HG02763 (cell line): Measurements from ENCODE around the gene MRRF.
"Not testable (repeated sequence)": the region's sequence is repeated elsewhere in the genome, so short reads cannot be mapped to it uniquely, and the experiment has no call there.

Experiments
- ATAC-seq: cut with Tn5 transposase; IDR thresholded peaks from one replicate; pipeline ENCODE4 v1.9.1; 2021; ENCODE audit warnings: mild to moderate bottlenecking, moderate library complexity; ENCODE audit not compliant: unreplicated experiment

MRRF gene

DNA sequence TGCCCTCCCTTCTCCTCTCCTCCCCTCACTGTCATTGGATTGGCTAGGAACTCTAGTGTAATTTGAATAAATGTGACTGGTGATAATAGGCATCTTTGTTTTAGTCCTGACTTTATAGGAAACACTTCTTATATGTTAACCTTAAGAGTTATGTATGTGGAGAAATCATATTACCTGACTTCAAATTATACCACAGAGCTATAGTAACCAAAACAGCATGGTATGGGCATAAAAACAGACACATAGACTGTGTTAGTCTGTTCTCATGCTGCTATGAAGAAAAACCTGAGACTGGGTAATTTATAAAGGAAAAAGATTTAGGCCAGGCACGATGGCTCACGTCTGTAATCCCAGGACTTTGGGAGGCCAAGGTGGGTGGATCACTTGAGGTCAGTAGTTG lies 9.4 kb downstream of the MRRF start:
- ATAC-seq: no peak

GRCh38 chr9:122276096-122276495 lies 11.4 kb downstream of the MRRF start:
- ATAC-seq: no peak

DNA sequence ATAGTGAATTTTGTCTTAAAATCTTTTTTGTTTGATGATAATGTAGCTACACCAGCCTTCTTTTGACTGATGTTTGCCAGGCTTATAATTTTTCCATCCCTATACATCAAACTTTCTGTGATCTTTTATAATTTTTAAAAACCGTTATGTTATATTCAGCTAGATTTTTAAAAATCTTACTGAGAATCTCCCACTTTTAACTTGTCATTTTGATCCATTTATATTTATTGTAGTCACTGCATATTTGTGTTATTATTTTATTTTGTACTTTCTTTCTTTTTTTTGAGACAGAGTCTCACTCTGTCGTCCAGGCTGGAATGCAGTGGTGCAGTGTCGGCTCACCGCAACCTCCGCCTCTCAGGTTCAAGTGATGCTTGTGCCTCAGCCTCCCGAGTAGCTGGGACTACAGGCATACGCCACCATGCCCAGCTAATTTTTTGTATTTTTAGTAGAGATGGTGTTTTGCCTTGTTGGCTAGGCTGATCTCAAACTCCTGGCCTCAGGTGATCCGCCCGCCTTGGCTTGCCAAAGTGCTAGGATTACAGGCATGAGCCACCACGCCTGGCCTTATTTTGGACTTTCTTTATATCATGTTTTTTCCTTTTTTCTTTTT lies 12.7 kb downstream of the MRRF start:
- no peak for ATAC-seq

- ATAC-seq: no peak
Observed at GRCh38 chr9:122281368-122281767, 16.7 kb downstream of the MRRF start.

- ATAC-seq: no peak
Observed at GRCh38 chr9:122286764-122287163, 22.1 kb downstream of the MRRF start.

GRCh38 chr9:122287214-122287720 lies 22.6 kb downstream of the MRRF start:
- no peak for ATAC-seq

GRCh38 chr9:122291458-122291857 lies 26.8 kb downstream of the MRRF start:
- ATAC-seq: no peak

- ATAC-seq: no peak
Observed at GRCh38 chr9:122294531-122294930, 29.8 kb downstream of the MRRF start.

GRCh38 chr9:122297512-122297911 lies 32.8 kb downstream of the MRRF start:
- ATAC-seq: no peak

DNA sequence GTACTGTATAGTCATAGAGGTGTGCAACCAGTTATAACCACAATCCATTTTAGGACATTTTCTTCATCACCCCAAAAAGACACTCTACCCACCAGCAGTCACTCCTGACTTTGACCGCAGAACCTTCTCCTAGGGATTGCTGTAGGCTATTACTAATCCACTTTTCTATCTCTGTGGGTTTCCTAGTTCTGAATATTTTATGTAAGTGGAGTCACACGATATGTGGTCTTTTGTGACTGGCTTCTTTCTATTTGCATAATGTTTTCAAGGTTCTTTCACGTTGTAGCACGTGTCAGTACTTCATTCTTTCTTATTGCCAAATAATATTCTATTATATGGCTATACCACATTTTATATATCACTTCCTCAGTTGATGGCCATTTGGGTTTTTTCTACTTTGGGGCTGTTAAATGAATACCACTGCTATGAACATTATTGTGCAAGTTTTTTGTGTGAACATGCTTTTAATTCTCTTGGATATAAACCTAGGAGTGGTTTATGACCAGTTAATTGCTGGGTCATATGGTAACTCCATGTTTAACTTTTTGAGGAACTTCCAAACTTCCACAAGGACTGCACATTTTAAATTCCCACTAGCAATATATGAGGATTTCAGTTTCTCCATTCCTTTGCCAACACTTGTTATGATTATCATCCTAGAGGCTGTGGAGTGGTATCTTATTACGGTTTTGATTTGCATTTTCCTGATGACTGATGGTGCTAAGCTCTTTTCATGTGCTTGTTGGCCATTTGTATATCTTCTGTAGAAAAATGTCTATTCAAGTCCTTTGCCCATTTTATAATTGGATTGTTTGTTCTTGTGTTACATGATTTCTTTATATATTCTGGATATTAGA lies 37.8 kb downstream of the MRRF start:
- no peak for ATAC-seq

- no peak for ATAC-seq
Observed at GRCh38 chr9:122307061-122307460, 42.4 kb downstream of the MRRF start.

- no peak for ATAC-seq
Observed at GRCh38 chr9:122307925-122308324, 43.2 kb downstream of the MRRF start.

- ATAC-seq: no peak
Observed at GRCh38 chr9:122309861-122310260, 45.2 kb downstream of the MRRF start.

DNA sequence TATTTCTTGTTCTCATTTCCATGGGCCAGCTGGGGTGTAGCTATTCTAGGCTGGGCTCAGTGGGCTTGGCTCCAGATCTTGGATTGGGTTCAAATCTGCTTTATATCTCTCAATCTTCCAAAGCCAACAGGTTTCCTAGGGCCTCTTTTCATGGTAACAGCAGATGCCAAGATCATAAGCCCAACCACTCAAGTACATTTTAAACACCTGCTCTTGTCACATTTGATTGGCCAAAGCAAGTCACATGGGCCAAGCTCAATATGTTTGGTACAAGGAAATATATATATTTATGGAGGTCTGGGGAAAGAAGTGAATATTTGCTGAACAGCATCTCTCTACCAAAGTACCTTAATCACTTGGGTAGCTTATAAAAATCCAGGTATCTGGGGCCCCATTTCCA lies 49.5 kb downstream of the MRRF start:
- no peak for ATAC-seq

- no peak for ATAC-seq
Observed at GRCh38 chr9:122315534-122315933, 50.9 kb downstream of the MRRF start.

GRCh38 chr9:122318284-122318683 lies 53.6 kb downstream of the MRRF start:
- no peak for ATAC-seq

DNA sequence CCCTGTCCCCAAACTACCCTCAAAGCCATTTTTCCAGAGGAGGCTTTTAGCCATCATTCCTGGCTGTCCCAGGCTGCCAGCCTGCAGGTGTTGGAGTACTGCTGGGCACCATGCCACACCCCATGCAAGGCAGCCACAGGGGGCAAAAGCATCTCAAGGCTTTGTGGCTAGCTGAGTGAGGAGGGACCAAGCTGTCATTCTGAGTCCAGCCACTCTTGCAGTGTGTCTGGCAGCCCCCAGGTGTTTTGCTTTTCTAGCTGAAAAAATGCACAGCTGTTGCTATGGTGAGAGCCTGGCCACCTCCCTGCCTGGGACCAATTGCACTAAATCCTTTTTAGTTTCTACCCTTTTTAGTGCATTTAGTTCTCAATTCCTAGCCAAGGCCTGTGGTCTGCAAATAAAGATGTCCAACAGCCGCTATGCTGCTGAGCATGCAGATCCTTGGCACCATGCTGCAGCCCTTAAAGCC lies 55.8 kb downstream of the MRRF start:
- ATAC-seq: no peak

GRCh38 chr9:122322553-122322952 lies 57.9 kb downstream of the MRRF start:
- ATAC-seq: no peak

DNA sequence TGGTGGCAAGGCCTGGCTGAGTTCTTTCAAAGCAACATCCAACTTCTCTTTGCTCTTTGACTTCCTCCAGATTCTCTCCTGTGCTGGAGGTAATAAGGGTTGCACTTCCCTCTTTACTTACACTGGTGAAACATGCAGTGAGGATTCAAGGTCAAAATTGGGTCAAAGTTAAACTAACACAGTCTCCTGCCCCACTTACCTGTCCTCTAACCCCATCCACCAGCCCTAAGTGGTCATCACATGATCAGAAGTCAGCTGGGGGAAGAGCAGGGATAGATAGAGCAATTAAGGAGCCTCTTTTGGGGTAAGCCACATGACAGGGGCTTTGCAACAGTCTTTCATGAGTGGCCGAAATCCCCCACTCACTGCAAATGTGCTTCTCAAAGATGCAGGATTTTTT lies 60.0 kb downstream of the MRRF start:
- not testable (repeated sequence) for ATAC-seq

- ATAC-seq: no peak
Observed at GRCh38 chr9:122325124-122325523, 60.4 kb downstream of the MRRF start.

DNA sequence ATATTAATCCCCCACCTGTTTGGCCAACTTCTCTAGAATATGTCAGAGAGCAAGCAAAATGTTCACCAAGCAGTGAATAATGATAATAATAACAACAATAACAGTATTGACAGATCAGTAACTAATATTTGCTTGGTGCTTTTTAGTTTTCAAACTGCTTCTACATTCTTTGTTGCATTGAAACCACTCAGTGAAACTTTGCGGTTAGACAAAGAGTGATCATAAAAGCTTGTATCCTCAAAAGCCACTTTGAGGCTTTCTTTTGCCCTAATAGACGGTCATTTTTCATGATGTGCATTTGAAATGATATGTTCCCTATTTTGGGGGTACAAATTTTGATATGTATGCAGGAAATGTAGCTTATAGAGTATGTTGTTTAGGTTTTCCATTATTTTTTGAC lies 62.5 kb downstream of the MRRF start:
- no peak for ATAC-seq

GRCh38 chr9:122329597-122329996 lies 64.9 kb downstream of the MRRF start:
- ATAC-seq: no peak
